ENCODE data around the gene SOCS1. TPM values are rescaled to one million over a fixed set of nuclear protein-coding genes. Genes with fewer than 3 reads are reported as not detected.

Gene SOCS1
- total and polyA plus RNA-seq, 9 of the 15 experiments (the other 6 are each of a cell fraction or from before 2014, with no cell fraction given), result 0.04 to 7.5 (median 2.3) TPM

GRCh38 chr16:11211061-11211976 is 44.7 kb downstream of the SOCS1 start (continued):
- TF ChIP-seq, protein P1, sequence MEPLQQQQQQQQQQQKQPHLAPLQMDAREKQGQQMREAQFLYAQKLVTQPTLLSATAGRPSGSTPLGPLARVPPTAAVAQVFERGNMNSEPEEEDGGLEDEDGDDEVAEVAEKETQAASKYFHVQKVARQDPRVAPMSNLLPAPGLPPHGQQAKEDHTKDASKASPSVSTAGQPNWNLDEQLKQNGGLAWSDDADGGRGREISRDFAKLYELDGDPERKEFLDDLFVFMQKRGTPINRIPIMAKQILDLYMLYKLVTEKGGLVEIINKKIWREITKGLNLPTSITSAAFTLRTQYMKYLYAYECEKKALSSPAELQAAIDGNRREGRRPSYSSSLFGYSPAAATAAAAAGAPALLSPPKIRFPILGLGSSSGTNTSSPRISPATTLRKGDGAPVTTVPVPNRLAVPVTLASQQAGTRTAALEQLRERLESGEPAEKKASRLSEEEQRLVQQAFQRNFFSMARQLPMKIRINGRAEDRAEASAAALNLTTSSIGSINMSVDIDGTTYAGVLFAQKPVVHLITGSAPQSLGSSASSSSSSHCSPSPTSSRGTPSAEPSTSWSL (CRISPR knock-in tag; IDR thresholded peaks at IDR 0.05; ENCODE audit: borderline replicate concordance), result no peak
- no peak for TF ChIP-seq PHF8 (IDR thresholded peaks at IDR 0.05; ENCODE audit: borderline replicate concordance, low read length)

GRCh38 chr16:11210260-11210659 is 45.7 kb downstream of the SOCS1 start:
- Histone ChIP-seq H4K20me1 (replicated peaks; ENCODE audit: control insufficient read depth, insufficient read depth, low read length) (no peaks in the 10 kb centered on the region), H3K9me1 (ENCODE audit: control insufficient read depth, insufficient read depth, low read length) (no peaks in the 10 kb centered on the region), H3K79me2 (ENCODE audit: control insufficient read depth, insufficient read depth, low read length) (no peaks in the 10 kb centered on the region), H3K4me1 (replicated peaks in 1 of 2; ENCODE audit: control insufficient read depth in 2 of 2, insufficient read depth in 2 of 2, low read length in 2 of 2) (peaks cover 10 to 43% of the 10 kb centered on the region in 2 experiments; a peak in 3 of 5 replicates), H3K27me3 (ENCODE audit: control insufficient read depth in 2 of 2, insufficient read depth in 2 of 2, low read length in 2 of 2) (no peaks in the 10 kb centered on the region), H3K9me3 (replicated peaks; ENCODE audit: control insufficient read depth, insufficient read depth, low read depth, low read length) (peaks cover 13% of the 10 kb centered on the region), H3K4me2 (ENCODE audit: insufficient read depth, low read length) (no peak overlapping the region), H3K27ac (ENCODE audit: extremely low read depth, low read depth, low read length) (no peak overlapping the region), H3K9ac (ENCODE audit: insufficient read depth in 1 of 2, low read depth in 2 of 2, low read length in 2 of 2) (peak overlapping the region in 1 of 2 experiments; percentile 55; a peak in 1 of 4 replicates), H3K36me3 (ENCODE audit: control insufficient read depth, insufficient read depth, low read length) (no peaks in the 10 kb centered on the region), H3K4me3 (no peak overlapping the region), H2AFZ (ENCODE audit: low read depth, low read length) (no peak overlapping the region)
- intact Hi-C loops (cut with micrococcal nuclease) (no loop called here), in situ Hi-C loops (cut with MboI) (no loop called here)
- no TSS peak for BruUV-seq (replicated peaks)
- ChIA-PET CTCF (ENCODE audit: low intra/inter-chr PET ratio) (no interaction called here), POLR2A (interaction anchor here (0.8 to 1.1 kb wide), 2 partner anchors 14 to 20 kb away, joined by 3 read pairs; no protein-coding TSS in a partner anchor)
- no peak for DNase-seq (ENCODE audit: extremely low read depth in 1 of 4, low spot score in 3 of 4)
- no peak for ATAC-seq
- FAIRE-seq, result no peak
- WGBS (ENCODE audit: insufficient coverage, low coverage, missing lambda C conversion rate), result 73% methylated on average over 11 of the region's 11 CpGs
- TF ChIP-seq, protein P2, sequence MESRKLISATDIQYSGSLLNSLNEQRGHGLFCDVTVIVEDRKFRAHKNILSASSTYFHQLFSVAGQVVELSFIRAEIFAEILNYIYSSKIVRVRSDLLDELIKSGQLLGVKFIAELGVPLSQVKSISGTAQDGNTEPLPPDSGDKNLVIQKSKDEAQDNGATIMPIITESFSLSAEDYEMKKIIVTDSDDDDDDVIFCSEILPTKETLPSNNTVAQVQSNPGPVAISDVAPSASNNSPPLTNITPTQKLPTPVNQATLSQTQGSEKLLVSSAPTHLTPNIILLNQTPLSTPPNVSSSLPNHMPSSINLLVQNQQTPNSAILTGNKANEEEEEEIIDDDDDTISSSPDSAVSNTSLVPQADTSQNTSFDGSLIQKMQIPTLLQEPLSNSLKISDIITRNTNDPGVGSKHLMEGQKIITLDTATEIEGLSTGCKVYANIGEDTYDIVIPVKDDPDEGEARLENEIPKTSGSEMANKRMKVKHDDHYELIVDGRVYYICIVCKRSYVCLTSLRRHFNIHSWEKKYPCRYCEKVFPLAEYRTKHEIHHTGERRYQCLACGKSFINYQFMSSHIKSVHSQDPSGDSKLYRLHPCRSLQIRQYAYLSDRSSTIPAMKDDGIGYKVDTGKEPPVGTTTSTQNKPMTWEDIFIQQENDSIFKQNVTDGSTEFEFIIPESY (CRISPR knock-in tag; IDR thresholded peaks at IDR 0.05), result peak; percentile 90
- peak in 1 of 3 experiments; percentile 76 for TF ChIP-seq YY1 (IDR thresholded peaks at IDR 0.05; ENCODE audit: borderline replicate concordance in 1 of 3, control insufficient read depth in 1 of 3, extremely low read depth in 1 of 3, insufficient read depth in 3 of 3, insufficient read length in 1 of 3, insufficient replicate concordance in 2 of 3, low read depth in 1 of 3, low read length in 2 of 3)
- TF ChIP-seq, protein P3, sequence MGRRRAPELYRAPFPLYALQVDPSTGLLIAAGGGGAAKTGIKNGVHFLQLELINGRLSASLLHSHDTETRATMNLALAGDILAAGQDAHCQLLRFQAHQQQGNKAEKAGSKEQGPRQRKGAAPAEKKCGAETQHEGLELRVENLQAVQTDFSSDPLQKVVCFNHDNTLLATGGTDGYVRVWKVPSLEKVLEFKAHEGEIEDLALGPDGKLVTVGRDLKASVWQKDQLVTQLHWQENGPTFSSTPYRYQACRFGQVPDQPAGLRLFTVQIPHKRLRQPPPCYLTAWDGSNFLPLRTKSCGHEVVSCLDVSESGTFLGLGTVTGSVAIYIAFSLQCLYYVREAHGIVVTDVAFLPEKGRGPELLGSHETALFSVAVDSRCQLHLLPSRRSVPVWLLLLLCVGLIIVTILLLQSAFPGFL (CRISPR knock-in tag; IDR thresholded peaks at IDR 0.05), result no peak

Data from K562 (cell line).